ENCODE data around the gene ZKSCAN3. TPM values are rescaled to one million over a fixed set of nuclear protein-coding genes. Genes with fewer than 3 reads are reported as not detected.

ZKSCAN3 gene
- total RNA-seq, 2 experiments from 2014 or later, result 3.2 to 6.7 TPM

DNA sequence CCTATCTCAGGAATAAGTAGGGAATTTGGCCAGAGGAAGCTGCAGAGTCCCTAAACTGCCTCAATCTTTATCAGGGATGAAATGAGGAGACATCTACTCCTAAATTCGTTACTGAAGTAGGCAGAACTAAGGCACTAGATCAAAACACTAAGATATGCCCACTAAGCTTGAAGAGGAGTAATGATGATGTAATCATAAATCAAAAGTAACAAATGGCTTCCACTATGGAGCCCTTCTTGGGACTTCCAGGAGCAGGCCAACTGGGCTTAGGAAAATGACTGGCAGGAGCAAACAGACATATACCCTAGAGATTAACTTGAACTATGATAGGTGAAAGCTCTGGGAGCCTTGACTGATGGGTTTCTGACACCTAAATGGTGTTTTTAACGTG lies 34.4 kb downstream of the ZKSCAN3 start:
- TF ChIP-seq, protein P1, sequence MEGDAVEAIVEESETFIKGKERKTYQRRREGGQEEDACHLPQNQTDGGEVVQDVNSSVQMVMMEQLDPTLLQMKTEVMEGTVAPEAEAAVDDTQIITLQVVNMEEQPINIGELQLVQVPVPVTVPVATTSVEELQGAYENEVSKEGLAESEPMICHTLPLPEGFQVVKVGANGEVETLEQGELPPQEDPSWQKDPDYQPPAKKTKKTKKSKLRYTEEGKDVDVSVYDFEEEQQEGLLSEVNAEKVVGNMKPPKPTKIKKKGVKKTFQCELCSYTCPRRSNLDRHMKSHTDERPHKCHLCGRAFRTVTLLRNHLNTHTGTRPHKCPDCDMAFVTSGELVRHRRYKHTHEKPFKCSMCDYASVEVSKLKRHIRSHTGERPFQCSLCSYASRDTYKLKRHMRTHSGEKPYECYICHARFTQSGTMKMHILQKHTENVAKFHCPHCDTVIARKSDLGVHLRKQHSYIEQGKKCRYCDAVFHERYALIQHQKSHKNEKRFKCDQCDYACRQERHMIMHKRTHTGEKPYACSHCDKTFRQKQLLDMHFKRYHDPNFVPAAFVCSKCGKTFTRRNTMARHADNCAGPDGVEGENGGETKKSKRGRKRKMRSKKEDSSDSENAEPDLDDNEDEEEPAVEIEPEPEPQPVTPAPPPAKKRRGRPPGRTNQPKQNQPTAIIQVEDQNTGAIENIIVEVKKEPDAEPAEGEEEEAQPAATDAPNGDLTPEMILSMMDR (conservative IDR thresholded peaks at IDR 0.05; ENCODE audit: low read length), result no peak
- TF ChIP-seq EZH2phosphoT487 (IDR thresholded peaks at IDR 0.05; ENCODE audit: borderline replicate concordance, low read depth, low read length), result no peak
- no peak for DNase-seq (ENCODE audit: low spot score)
- peaks cover 99% of the 10 kb centered on the region for H3K36me3 ChIP-seq (ENCODE audit: insufficient read depth, low read length)
- ChIA-PET POLR2A (interaction anchor here (0.6 kb wide), 1 partner anchor 344 kb away, joined by 4 read pairs; no protein-coding TSS in a partner anchor), CTCF (ENCODE audit: unreplicated experiment) (no interaction called here)
- H2AFZ ChIP-seq (ENCODE audit: low read length), result no peak overlapping the region
- H3K27ac ChIP-seq (ENCODE audit: low read depth, low read length, poor library complexity, severe bottlenecking), result no peak overlapping the region
- BruUV-seq (replicated peaks), result no TSS peak
- H3K4me2 ChIP-seq (ENCODE audit: low read length), result no peak overlapping the region
- H4K20me1 ChIP-seq (ENCODE audit: insufficient read depth, low read length), result no peaks in the 10 kb centered on the region
- H3K4me3 ChIP-seq (ENCODE audit: low read depth, low read length, poor library complexity, severe bottlenecking), result no peak overlapping the region
- H3K79me2 ChIP-seq (ENCODE audit: insufficient read depth, low read depth, low read length), result peaks cover 6% of the 10 kb centered on the region; the same call in 1 of the 2 replicates
- H3K4me1 ChIP-seq (ENCODE audit: insufficient read depth, low read length, poor library complexity, severe bottlenecking), result no peaks in the 10 kb centered on the region
- intact Hi-C loops (cut with micrococcal nuclease; ENCODE audit: unreplicated experiment), result no loop called here
- no peaks in the 10 kb centered on the region for H3K9me3 ChIP-seq (ENCODE audit: low read length)
- H3K9me2 ChIP-seq (ENCODE audit: insufficient read depth, low read length), result no peaks in the 10 kb centered on the region

DNA sequence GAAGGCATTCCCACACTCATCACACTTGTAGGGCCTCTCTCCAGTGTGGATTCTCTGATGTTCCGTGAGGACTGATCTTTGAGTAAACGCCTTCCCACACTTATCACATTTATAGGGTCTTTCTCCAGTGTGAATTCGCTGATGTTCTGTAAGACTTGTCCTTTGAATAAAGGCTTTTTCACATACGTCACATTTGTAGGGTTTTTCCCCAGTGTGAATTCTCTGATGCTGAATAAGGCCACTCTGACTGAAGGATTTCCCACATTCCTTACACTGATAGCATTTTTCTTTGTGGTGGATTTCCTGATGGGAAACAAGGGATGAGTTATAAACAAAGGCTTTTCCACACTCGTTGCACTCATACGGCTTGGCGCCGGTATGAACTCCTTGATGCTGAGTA lies 40.9 kb downstream of the ZKSCAN3 start:
- ChIA-PET POLR2A (no interaction called here), CTCF (ENCODE audit: unreplicated experiment) (no interaction called here)
- Histone ChIP-seq H3K4me2 (ENCODE audit: low read length) (no peak overlapping the region), H3K9me2 (ENCODE audit: insufficient read depth, low read length) (no peaks in the 10 kb centered on the region), H3K9me3 (ENCODE audit: low read length) (no peaks in the 10 kb centered on the region), H4K20me1 (ENCODE audit: insufficient read depth, low read length) (no peaks in the 10 kb centered on the region; the same call in 1 of the 2 replicates), H3K79me2 (ENCODE audit: insufficient read depth, low read depth, low read length) (peaks cover 45% of the 10 kb centered on the region; the same call in 1 of the 2 replicates), H3K36me3 (ENCODE audit: insufficient read depth, low read length) (peaks cover 99% of the 10 kb centered on the region), H3K4me3 (ENCODE audit: low read depth, low read length, poor library complexity, severe bottlenecking) (no peak overlapping the region), H3K27ac (ENCODE audit: low read depth, low read length, poor library complexity, severe bottlenecking) (no peak overlapping the region), H3K4me1 (ENCODE audit: insufficient read depth, low read length, poor library complexity, severe bottlenecking) (peaks cover 13% of the 10 kb centered on the region), H2AFZ (ENCODE audit: low read length) (no peak overlapping the region)
- no peak for DNase-seq (ENCODE audit: low spot score)
- TF ChIP-seq EZH2phosphoT487 (IDR thresholded peaks at IDR 0.05; ENCODE audit: borderline replicate concordance, low read depth, low read length), result no peak
- TF ChIP-seq, protein P1 (conservative IDR thresholded peaks at IDR 0.05; ENCODE audit: low read length), result no peak
- no TSS peak for BruUV-seq (replicated peaks)
- intact Hi-C loops (cut with micrococcal nuclease; ENCODE audit: unreplicated experiment), result no loop called here

DNA sequence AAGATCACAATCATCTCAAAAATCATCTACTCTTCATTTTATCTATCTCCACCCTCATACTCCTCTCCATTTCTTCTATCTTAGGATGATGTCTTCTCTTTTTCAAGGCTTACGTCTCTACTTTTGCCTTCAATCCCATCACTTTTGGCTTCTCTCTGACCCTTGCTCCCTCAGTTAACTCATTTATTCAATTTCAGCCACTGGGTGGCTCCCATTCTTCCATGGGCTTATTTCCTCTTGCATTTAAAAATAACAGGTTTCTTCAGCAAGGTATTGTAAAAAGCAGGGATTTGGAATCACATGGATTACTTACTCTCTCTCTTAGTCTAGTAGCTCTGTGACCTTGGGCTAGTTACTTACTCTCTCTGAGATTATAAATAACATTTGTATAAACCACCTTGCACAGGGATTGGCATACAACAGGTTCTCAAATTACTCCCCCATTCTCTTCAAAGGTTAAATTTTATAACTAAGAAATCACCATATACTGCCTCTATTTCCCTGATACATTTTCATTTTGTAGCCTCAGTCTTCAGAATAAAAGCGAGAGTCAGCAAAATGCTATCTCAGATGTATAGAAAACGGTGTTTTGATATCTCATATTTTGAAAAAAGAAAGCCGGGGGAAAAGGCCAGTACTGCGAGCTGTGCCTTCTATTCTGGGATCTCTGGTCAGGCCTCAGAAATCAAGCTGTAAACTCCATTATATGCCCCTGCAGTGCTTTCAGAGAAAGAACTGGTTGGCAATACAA lies 44.3 kb downstream of the ZKSCAN3 start:
- H3K4me3 ChIP-seq (ENCODE audit: low read depth, low read length, poor library complexity, severe bottlenecking), result no peak overlapping the region
- peaks cover 90% of the 10 kb centered on the region for H3K36me3 ChIP-seq (ENCODE audit: insufficient read depth, low read length)
- no peaks in the 10 kb centered on the region for H3K9me2 ChIP-seq (ENCODE audit: insufficient read depth, low read length)
- 0 out of 2 replicates have a peak overlapping the region, but pooled peaks have one; percentile 25 for H3K4me2 ChIP-seq (ENCODE audit: low read length)
- DNase-seq (ENCODE audit: low spot score), result no peak
- H3K9me3 ChIP-seq (ENCODE audit: low read length), result no peaks in the 10 kb centered on the region
- H3K4me1 ChIP-seq (ENCODE audit: insufficient read depth, low read length, poor library complexity, severe bottlenecking), result peaks cover 39% of the 10 kb centered on the region
- intact Hi-C loops (cut with micrococcal nuclease; ENCODE audit: unreplicated experiment), result no loop called here
- peaks cover 71% of the 10 kb centered on the region for H3K79me2 ChIP-seq (ENCODE audit: insufficient read depth, low read depth, low read length)
- BruUV-seq (replicated peaks), result no TSS peak
- H4K20me1 ChIP-seq (ENCODE audit: insufficient read depth, low read length), result no peaks in the 10 kb centered on the region; the same call in 1 of the 2 replicates
- no peak overlapping the region for H3K27ac ChIP-seq (ENCODE audit: low read depth, low read length, poor library complexity, severe bottlenecking)
- CTCF ChIA-PET (ENCODE audit: unreplicated experiment), result no interaction called here
- POLR2A ChIA-PET, result interaction anchor here (0.6 kb wide), 1 partner anchor 165 kb away, joined by 3 read pairs; no protein-coding TSS in a partner anchor
- no peak overlapping the region for H2AFZ ChIP-seq (ENCODE audit: low read length)
- TF ChIP-seq, protein P1 (conservative IDR thresholded peaks at IDR 0.05; ENCODE audit: low read length), result peak; percentile 72
- TF ChIP-seq EZH2phosphoT487 (IDR thresholded peaks at IDR 0.05; ENCODE audit: borderline replicate concordance, low read depth, low read length), result no peak
